Middle frontal gyrus (tissue), 1 donor: ENCODE data around the gene MSN.
"Not testable (repeated sequence)": the region's sequence is repeated elsewhere in the genome, so short reads cannot be mapped to it uniquely, and the experiment has no call there.

Experiments used
- DNase-seq: peaks from one replicate; pipeline ENCODE4 v3.0.0-alpha.2; 2015; ENCODE audit warnings: low spot score; ENCODE audit errors: extremely low spot score

MSN gene

GRCh38 chrX:65712005-65712806 is 44.8 kb downstream of the MSN start:
- DNase-seq = no peak

- no peak for DNase-seq
These were observed 51.1 kb downstream of the MSN start for GRCh38 chrX:65718538-65718937.

GRCh38 chrX:65720381-65720964 is 53.0 kb downstream of the MSN start:
- no peak for DNase-seq

- no peak for DNase-seq
These were observed 56.3 kb downstream of the MSN start for GRCh38 chrX:65723706-65724105.

GRCh38 chrX:65726715-65727114 is 59.3 kb downstream of the MSN start:
- DNase-seq = no peak

- DNase-seq = no peak
These were observed 64.3 kb downstream of the MSN start for GRCh38 chrX:65731684-65732289.

GRCh38 chrX:65740909-65741308 is 73.5 kb downstream of the MSN start:
- DNase-seq = no peak

GRCh38 chrX:65741823-65742222 is 74.4 kb downstream of the MSN start:
- no peak for DNase-seq

GRCh38 chrX:65744965-65745364 is 77.5 kb downstream of the MSN start:
- no peak for DNase-seq

- no peak for DNase-seq
These were observed 78.0 kb downstream of the MSN start for GRCh38 chrX:65745427-65745826.

- DNase-seq = no peak
These were observed 78.5 kb downstream of the MSN start for GRCh38 chrX:65745992-65746391.

- DNase-seq = no peak
These were observed 83.4 kb downstream of the MSN start for GRCh38 chrX:65750674-65751469.

GRCh38 chrX:65751519-65751918 is 84.1 kb downstream of the MSN start:
- DNase-seq = no peak

GRCh38 chrX:65752294-65752693 is 84.8 kb downstream of the MSN start:
- no peak for DNase-seq

- no peak for DNase-seq
These were observed 88.3 kb downstream of the MSN start for GRCh38 chrX:65755786-65756185.

- DNase-seq = no peak
These were observed 90.5 kb downstream of the MSN start for GRCh38 chrX:65757943-65758342.

- DNase-seq = no peak
These were observed 91.1 kb downstream of the MSN start for GRCh38 chrX:65758505-65758904.

- DNase-seq = not testable (repeated sequence)
These were observed 92.1 kb downstream of the MSN start for GRCh38 chrX:65759525-65759924.

GRCh38 chrX:65769564-65770292 is 102.3 kb downstream of the MSN start:
- no peak for DNase-seq

- DNase-seq = no peak
These were observed 105.4 kb downstream of the MSN start for GRCh38 chrX:65772842-65773241.

- no peak for DNase-seq
These were observed 114.4 kb downstream of the MSN start for GRCh38 chrX:65781845-65782244.
